Omental fat pad (tissue), 4 donors: Measurements from ENCODE around the gene ARID3A. TPM values are rescaled to one million over a fixed set of nuclear protein-coding genes. Genes with fewer than 3 reads are reported as not detected.

Source experiments
- ATAC-seq: fragments of 150-250 bp; one replicate; pipeline ENCODE4 v1.9.1; 2016; ENCODE audit warnings: mild to moderate bottlenecking, moderate library complexity; ENCODE audit not compliant: low FRiP score
- DNase-seq: peaks from one replicate; pipeline ENCODE4 v3.0.0-alpha.2; 2019; ENCODE audit warnings: low spot score
- CTCF ChIP-seq, 3 donors: fragments of 450-650 bp; IDR thresholded peaks; one replicate each; pipeline ENCODE4 v1.5.1; 2016 to 2017; ENCODE audit warnings: antibody characterized with exemption in 3 of 3, mild to moderate bottlenecking in 3 of 3, moderate library complexity in 2 of 3
- total RNA-seq, 4 donors: library from RNA; depleted of rRNA; stranded (reverse); fragments of >200 nt; gene quantifications; one replicate each; pipeline ENCODE4 v1.1.0, GENCODE V29; 2016

The ARID3A gene
- total RNA-seq, 4 donors from 2014 or later = 3.7 to 15.1 (median 7.7) TPM

- no peak for ATAC-seq
- no peak for TF ChIP-seq CTCF (IDR thresholded peaks at IDR 0.05)
- no peak for DNase-seq
Observed at GRCh38 chr19:1013218-1013617, 87.4 kb downstream of the ARID3A start.

GRCh38 chr19:1014161-1015060 is 88.6 kb downstream of the ARID3A start:
- no peak for TF ChIP-seq CTCF (IDR thresholded peaks at IDR 0.05)
- ATAC-seq (no peak), DNase-seq (no peak)

- ATAC-seq (no peak), DNase-seq (no peak)
- no peak for TF ChIP-seq CTCF (IDR thresholded peaks at IDR 0.05)
Observed at GRCh38 chr19:1015061-1015781, 89.4 kb downstream of the ARID3A start.

- ATAC-seq (no peak), DNase-seq (no peak)
- no peak for TF ChIP-seq CTCF (IDR thresholded peaks at IDR 0.05)
Observed at GRCh38 chr19:1015782-1016646, 90.2 kb downstream of the ARID3A start.

GRCh38 chr19:1016647-1017114 is 90.8 kb downstream of the ARID3A start:
- ATAC-seq (no peak), DNase-seq (no peak)
- TF ChIP-seq CTCF (IDR thresholded peaks at IDR 0.05) = no peak

GRCh38 chr19:1017115-1017905 is 91.5 kb downstream of the ARID3A start:
- no peak for ATAC-seq
- no peak for TF ChIP-seq CTCF (IDR thresholded peaks at IDR 0.05)
- no peak for DNase-seq
